Activated T-cell treated with anti-CD3 and anti-CD28 coated beads, Interleukin-2, amount 50 U/mL, for 72 hours (primary cell): ENCODE data around the gene PANK4. TPM values are rescaled to one million over a fixed set of nuclear protein-coding genes. Genes with fewer than 3 reads are reported as not detected.

Experiments used
- ATAC-seq, 2 donors: fragments of 150-1000 bp; cut with Tn5 transposase; replicated peaks in 1 of 2; 2 replicates each; pipeline ENCODE4 v1.10.0; 2021; ENCODE audit warnings: moderate library complexity in 2 of 2, mild to moderate bottlenecking in 1 of 2
- DNase-seq, 2 donors: peaks; one replicate each; pipeline ENCODE4 v3.0.0; 2021 to 2022; ENCODE audit warnings: mixed read lengths in 1 of 2
- H3K27ac Mint-ChIP-seq: one replicate; pipeline ENCODE4 v1.8.0; 2022; ENCODE audit warnings: mild to moderate bottlenecking, moderate library complexity, mixed read lengths
- H3K27me3 Mint-ChIP-seq: one replicate; pipeline ENCODE4 v1.8.0; 2022; ENCODE audit warnings: low read depth, mixed read lengths
- H3K36me3 Mint-ChIP-seq, 2 donors: one replicate each; pipeline ENCODE4 v1.8.0; 2022; ENCODE audit warnings: mixed read lengths in 2 of 2, mild to moderate bottlenecking in 1 of 2; ENCODE audit not compliant: insufficient read depth in 2 of 2
- H3K4me1 Mint-ChIP-seq: one replicate; pipeline ENCODE4 v1.8.0; 2022; ENCODE audit warnings: low read depth, mixed read lengths
- H3K4me3 Mint-ChIP-seq, 2 donors: one replicate each; pipeline ENCODE4 v1.8.0; 2022; ENCODE audit warnings: mild to moderate bottlenecking in 2 of 2, mixed read lengths in 2 of 2, moderate library complexity in 2 of 2
- H3K9me3 Mint-ChIP-seq, 2 donors: one replicate each; pipeline ENCODE4 v1.8.0; 2022; ENCODE audit warnings: mixed read lengths in 2 of 2
- total RNA-seq, 2 donors: library from RNA; stranded (reverse); gene quantifications; one replicate each; pipeline ENCODE4 v1.2.3, GENCODE V29; 2022

The PANK4 gene
- total RNA-seq, 2 donors from 2014 or later: 44.6 to 49.7 TPM

DNA sequence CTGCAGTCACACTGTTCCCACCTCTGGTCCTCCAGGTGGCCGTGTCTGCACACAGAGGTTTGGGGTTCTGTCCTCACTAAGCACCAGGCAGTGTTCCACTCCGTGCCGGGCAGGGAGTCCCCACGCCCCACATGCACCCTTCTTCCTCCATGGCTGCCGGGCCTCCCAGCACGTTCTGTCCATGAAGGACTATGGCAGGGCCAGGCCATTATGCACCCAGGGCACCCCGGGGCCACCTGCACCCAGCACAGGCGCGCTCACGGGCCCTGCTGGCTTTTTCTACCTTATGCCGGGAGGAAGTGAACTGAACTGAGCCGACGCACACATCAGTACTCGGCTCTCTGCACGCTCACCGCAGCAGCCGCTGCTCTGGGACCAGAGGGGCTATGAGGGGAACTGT, 10.3 kb downstream of the PANK4 start:
- Mint-ChIP-seq H3K36me3 (peaks cover 3 to 4% of the 10 kb centered on the region in 2 donors), H3K9me3 (no peaks in the 10 kb centered on the region), H3K27me3 (no peaks in the 10 kb centered on the region), H3K4me3 (no peak overlapping the region), H3K4me1 (no peaks in the 10 kb centered on the region), H3K27ac (no peak overlapping the region)
- DNase-seq: no peak
- no peak for ATAC-seq

- ATAC-seq: no peak
- H3K36me3 Mint-ChIP-seq: peaks cover 2 to 4% of the 10 kb centered on the region in 2 donors
- H3K27ac Mint-ChIP-seq: no peak overlapping the region
Measured at GRCh38 chr1:2515763-2516080, 10.7 kb downstream of the PANK4 start.

GRCh38 chr1:2514863-2515762, 11.3 kb downstream of the PANK4 start:
- DNase-seq (no peak), ATAC-seq (no peak)
- no peak overlapping the region for H3K4me3 Mint-ChIP-seq
- no peaks in the 10 kb centered on the region for H3K27me3 Mint-ChIP-seq
- no peaks in the 10 kb centered on the region for H3K9me3 Mint-ChIP-seq
- H3K27ac Mint-ChIP-seq: no peak overlapping the region
- H3K36me3 Mint-ChIP-seq: peaks cover 2 to 4% of the 10 kb centered on the region in 2 donors
- H3K4me1 Mint-ChIP-seq: no peaks in the 10 kb centered on the region

More at GRCh38 chr1:2515763-2516080, 10.7 kb downstream of the PANK4 start:
- H3K9me3 Mint-ChIP-seq: no peaks in the 10 kb centered on the region
- DNase-seq: no peak
- no peak overlapping the region for H3K4me3 Mint-ChIP-seq
- H3K27me3 Mint-ChIP-seq: no peaks in the 10 kb centered on the region
- no peaks in the 10 kb centered on the region for H3K4me1 Mint-ChIP-seq

DNA sequence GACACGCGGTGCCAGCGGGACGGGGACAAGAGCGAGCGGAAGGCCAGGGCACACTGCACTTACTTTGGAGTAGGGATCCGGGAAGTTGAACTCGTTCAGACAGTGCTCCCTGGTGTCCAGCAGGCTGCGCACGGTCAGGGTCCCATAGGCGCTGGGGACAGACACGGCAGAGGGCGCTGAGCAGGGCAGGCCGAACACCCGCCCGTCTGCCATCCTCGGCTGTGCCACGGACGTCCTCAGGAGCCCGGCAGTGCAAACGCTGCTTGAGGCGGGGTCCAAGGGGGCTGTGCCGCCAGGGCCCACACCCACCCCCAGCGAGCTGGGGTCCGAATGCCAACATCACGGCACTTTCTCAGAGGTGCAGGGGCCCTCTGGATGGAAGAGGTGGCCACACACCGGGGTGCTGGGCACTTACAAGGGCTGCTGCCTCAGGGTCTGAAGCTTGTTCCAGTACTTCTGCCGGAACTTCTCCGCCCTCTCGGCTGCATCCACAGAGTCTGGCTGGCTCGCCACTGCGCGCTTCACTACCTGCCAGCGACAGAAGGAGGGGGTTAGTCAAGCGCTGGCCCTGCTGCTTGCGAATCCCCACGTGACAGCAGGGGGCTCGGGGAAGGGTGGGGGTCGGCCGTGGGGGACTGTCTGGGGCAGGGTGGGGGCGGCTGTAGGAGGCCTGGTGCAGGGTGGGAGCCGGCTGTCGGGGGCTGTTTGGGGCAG, 12.3 kb downstream of the PANK4 start:
- Mint-ChIP-seq H3K27me3 (no peaks in the 10 kb centered on the region), H3K27ac (no peak overlapping the region), H3K36me3 (peaks cover under 1 to 3% of the 10 kb centered on the region in 2 donors), H3K4me3 (no peak overlapping the region), H3K4me1 (no peaks in the 10 kb centered on the region), H3K9me3 (no peaks in the 10 kb centered on the region)
- no peak for ATAC-seq
- DNase-seq: no peak

GRCh38 chr1:2512862-2513421, 13.5 kb downstream of the PANK4 start:
- Mint-ChIP-seq H3K27me3 (no peaks in the 10 kb centered on the region), H3K36me3 (no peaks in the 10 kb centered on the region), H3K4me3 (no peak overlapping the region), H3K27ac (no peak overlapping the region), H3K9me3 (no peaks in the 10 kb centered on the region), H3K4me1 (no peaks in the 10 kb centered on the region)
- ATAC-seq (no peak), DNase-seq (no peak)

- no peaks in the 10 kb centered on the region for H3K9me3 Mint-ChIP-seq
- no peaks in the 10 kb centered on the region for H3K27me3 Mint-ChIP-seq
- no peak for ATAC-seq
- H3K4me1 Mint-ChIP-seq: no peaks in the 10 kb centered on the region
- no peak overlapping the region for H3K27ac Mint-ChIP-seq
- no peak for DNase-seq
- no peak overlapping the region for H3K4me3 Mint-ChIP-seq
- H3K36me3 Mint-ChIP-seq: no peaks in the 10 kb centered on the region
Measured at GRCh38 chr1:2510366-2511155, 15.8 kb downstream of the PANK4 start.

DNA sequence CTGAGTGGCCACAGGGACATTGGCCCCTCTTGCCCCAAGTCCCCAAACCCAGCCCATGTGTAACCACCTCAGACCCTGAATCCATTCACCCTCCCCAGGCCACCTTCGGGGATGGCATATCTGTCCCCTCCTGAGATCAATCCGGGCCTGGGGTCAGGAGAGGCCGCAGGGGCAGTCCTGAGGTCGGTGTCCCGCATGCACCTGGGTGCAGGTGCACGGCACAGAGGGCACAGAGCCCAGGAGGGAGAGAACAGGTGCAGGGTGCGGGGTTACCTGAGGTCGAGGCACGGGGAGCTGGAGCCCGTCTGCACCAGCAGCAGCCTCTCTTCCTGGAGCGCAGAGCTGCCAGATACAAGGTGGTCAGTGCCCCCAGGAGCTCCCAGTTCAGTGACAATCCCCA, 16.8 kb downstream of the PANK4 start:
- H3K9me3 Mint-ChIP-seq: no peaks in the 10 kb centered on the region

GRCh38 chr1:2508751-2509150, 17.6 kb downstream of the PANK4 start:
- Mint-ChIP-seq H3K9me3 (no peaks in the 10 kb centered on the region), H3K27me3 (no peaks in the 10 kb centered on the region), H3K4me3 (no peak overlapping the region), H3K36me3 (no peaks in the 10 kb centered on the region), H3K4me1 (no peaks in the 10 kb centered on the region), H3K27ac (no peak overlapping the region)
- ATAC-seq (no peak), DNase-seq (no peak)

More for the DNA sequence above, 16.8 kb downstream of the PANK4 start:
- Mint-ChIP-seq H3K36me3 (no peaks in the 10 kb centered on the region), H3K27me3 (no peaks in the 10 kb centered on the region), H3K4me3 (no peak overlapping the region), H3K27ac (no peak overlapping the region), H3K4me1 (no peaks in the 10 kb centered on the region)
- ATAC-seq: no peak
- no peak for DNase-seq

DNA sequence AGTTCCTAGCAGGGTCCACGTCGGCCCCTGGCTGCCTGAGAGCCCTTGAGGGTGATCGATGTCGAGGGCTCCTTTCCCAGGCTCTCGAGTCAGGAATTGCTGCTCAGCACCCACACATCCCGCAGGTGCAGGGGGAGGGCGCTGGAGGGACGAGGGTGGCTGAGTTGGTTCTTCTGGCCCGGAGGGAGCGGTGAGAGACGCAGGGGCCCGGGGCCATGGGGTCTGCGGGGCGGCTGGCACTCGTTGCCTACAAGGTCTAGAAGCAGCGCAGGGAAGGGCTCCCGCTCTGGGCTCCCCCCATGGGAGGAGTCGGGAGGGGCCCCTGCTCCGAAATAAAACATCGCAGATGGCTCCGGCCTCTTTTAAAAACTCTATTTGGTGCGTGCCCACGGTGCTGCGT, 18.2 kb downstream of the PANK4 start:
- DNase-seq: no peak
- no peaks in the 10 kb centered on the region for H3K36me3 Mint-ChIP-seq
- H3K9me3 Mint-ChIP-seq: no peaks in the 10 kb centered on the region
- no peaks in the 10 kb centered on the region for H3K27me3 Mint-ChIP-seq
- H3K27ac Mint-ChIP-seq: no peak overlapping the region
- no peak overlapping the region for H3K4me3 Mint-ChIP-seq
- H3K4me1 Mint-ChIP-seq: no peaks in the 10 kb centered on the region
- ATAC-seq: no peak

DNA sequence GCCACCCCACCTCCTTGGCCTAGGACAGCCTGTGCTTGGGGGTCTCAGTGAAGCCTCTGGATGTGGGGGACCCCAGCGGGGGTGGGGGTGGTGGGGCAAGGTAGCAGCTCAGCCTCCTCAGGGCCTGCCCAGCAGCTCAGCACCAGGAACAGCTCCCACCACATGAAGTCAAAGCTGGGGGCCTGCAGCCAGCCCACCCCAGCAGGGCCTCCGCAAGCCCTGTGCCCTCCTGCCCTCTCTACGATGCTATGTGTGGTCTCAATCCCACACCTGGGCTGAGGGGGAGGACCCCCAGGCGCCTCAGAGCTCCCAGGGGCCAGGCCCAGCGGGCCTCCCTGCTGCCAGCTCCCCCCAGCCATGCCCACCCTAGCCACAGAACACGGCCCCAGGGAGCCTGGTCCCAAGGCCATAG, 18.6 kb downstream of the PANK4 start:
- no peak overlapping the region for H3K4me3 Mint-ChIP-seq
- ATAC-seq (no peak), DNase-seq (no peak)
- no peak overlapping the region for H3K27ac Mint-ChIP-seq
- no peaks in the 10 kb centered on the region for H3K27me3 Mint-ChIP-seq
- H3K4me1 Mint-ChIP-seq: no peaks in the 10 kb centered on the region
- no peaks in the 10 kb centered on the region for H3K36me3 Mint-ChIP-seq
- H3K9me3 Mint-ChIP-seq: no peaks in the 10 kb centered on the region

DNA sequence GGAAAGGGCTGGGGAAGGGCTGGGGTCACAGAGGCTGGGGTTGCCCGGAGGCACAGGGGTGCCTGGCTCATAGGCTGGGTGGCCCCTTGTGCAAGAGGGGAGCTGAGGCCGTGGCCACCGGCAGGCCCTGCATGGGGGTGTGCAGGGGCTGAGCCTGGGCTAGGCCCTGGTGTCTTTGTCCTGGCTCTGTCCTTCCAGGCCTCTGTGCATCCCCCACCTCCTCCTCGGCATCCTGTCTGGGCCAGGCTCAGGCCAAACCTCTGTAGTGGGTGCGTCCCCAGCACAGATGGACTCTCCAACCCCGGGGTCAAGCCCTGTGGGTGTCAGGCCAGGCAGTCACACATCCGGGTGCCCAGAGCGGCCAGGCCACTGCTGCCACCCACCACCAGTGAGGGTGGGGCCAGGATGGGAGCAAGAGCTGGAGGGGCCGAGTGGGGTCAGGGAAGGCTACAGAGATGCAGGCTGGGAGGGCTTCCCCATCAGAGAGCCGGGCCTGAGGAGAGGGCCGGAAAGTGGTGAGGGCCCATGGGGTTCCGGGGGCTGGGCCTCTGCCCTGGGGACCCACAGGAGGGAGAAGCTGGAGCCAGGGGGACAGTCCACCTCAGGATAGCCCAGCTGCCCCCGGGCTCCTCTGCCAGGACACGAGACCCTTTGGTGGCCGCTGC, 19.4 kb downstream of the PANK4 start:
- ATAC-seq (no peak), DNase-seq (no peak)
- Mint-ChIP-seq H3K9me3 (no peaks in the 10 kb centered on the region), H3K4me1 (no peaks in the 10 kb centered on the region), H3K4me3 (no peak overlapping the region), H3K27ac (no peak overlapping the region), H3K36me3 (no peaks in the 10 kb centered on the region), H3K27me3 (no peaks in the 10 kb centered on the region)

DNA sequence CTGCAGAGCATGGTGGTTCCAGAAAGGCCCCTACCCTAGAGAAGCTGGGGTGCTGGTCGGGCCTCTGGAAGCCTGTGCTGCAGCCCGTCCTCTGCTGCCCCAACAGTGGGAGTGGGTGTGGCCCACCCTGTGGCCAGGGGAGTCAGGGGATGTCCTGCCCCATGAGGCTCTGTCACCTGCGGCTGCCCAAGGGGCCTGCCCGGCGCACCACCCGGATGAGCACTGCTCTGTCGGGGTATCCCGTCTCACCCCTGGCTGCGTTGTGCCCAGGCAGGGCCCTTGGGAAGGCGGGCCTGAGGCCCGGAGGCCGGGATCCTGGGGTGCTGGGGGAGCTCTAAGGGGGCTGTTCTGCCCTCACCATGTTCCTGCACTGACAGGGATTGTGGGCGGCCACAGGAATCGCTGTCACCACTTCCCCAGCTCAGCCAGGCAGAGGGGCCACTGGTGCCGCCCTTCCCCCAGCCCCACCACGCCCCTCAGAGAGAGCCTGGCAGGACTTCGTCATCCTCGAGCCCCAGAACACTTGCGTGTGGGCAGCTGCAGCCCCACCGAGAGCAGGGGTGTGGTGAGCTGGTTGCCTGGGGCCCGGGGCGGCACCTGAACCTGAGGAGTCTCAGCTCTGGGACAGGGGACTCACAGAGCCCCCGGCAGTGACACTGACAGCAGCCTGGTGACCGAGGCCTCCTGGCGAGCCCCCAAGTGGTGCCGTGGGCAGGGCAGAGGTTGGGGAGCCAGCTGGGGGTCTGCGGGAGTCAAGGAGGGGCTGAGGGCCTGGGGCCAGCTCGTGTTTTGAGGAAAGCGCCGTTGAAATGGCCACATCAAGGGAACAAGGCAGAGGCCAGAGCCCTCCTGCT, 20.2 kb downstream of the PANK4 start:
- Mint-ChIP-seq H3K4me1 (no peaks in the 10 kb centered on the region), H3K4me3 (no peak overlapping the region), H3K27ac (no peak overlapping the region), H3K9me3 (no peaks in the 10 kb centered on the region), H3K36me3 (no peaks in the 10 kb centered on the region), H3K27me3 (no peaks in the 10 kb centered on the region)
- ATAC-seq (no peak), DNase-seq (no peak)
